Activated naive CD8-positive, alpha-beta T cell treated with anti-CD3 and anti-CD28 coated beads, Interleukin-2, amount 50 U/mL, for 16 hours (primary cell): ENCODE results near the gene C1QTNF1.
"Not testable (repeated sequence)": the region's sequence is repeated elsewhere in the genome, so short reads cannot be mapped to it uniquely, and the experiment has no call there.

ENCODE experiments used
- DNase-seq: peaks from one replicate; pipeline ENCODE4 v3.0.0-alpha.2; 2020; ENCODE audit warnings: low read depth, low spot score

C1QTNF1 gene

GRCh38 chr17:79005063-79005861 lies 18.7 kb upstream of the C1QTNF1 start:
- DNase-seq: no peak

- no peak for DNase-seq
Observed at GRCh38 chr17:79006046-79006445, 17.9 kb upstream of the C1QTNF1 start.

GRCh38 chr17:79006794-79007503 lies 17.0 kb upstream of the C1QTNF1 start:
- no peak for DNase-seq

- DNase-seq: no peak
Observed at GRCh38 chr17:79007504-79008381, 16.2 kb upstream of the C1QTNF1 start.

- no peak for DNase-seq
Observed at GRCh38 chr17:79008666-79009387, 15.1 kb upstream of the C1QTNF1 start.

- DNase-seq: peak; percentile 63
Observed at GRCh38 chr17:79009397-79010303, 14.3 kb upstream of the C1QTNF1 start, which contains the start of gene CANT1. TSS of gene CANT1 (minus strand) at chr17:79009764. CDS start at chr17:78997622, 12,142 bp downstream.

- DNase-seq: no peak
Observed at GRCh38 chr17:79010304-79010646, 13.7 kb upstream of the C1QTNF1 start.

GRCh38 chr17:79011451-79012147 lies 12.4 kb upstream of the C1QTNF1 start:
- no peak for DNase-seq

- DNase-seq: no peak
Observed at GRCh38 chr17:79012563-79013134, 11.3 kb upstream of the C1QTNF1 start.

- no peak for DNase-seq
Observed at GRCh38 chr17:79014158-79014758, 9.7 kb upstream of the C1QTNF1 start.

GRCh38 chr17:79017546-79018369 lies 6.2 kb upstream of the C1QTNF1 start:
- no peak for DNase-seq

GRCh38 chr17:79018370-79018695 lies 5.6 kb upstream of the C1QTNF1 start:
- DNase-seq: no peak

GRCh38 chr17:79019261-79019631 lies 4.7 kb upstream of the C1QTNF1 start:
- no peak for DNase-seq

- DNase-seq: no peak
Observed at GRCh38 chr17:79019632-79020584, 4.1 kb upstream of the C1QTNF1 start.

GRCh38 chr17:79020631-79021301 lies 3.2 kb upstream of the C1QTNF1 start:
- DNase-seq: no peak

GRCh38 chr17:79021929-79022328 lies 2.0 kb upstream of the C1QTNF1 start:
- DNase-seq: not testable (repeated sequence)
